Thyroid gland (tissue), 4 donors: ENCODE measurements around the gene SLC12A4. TPM values are rescaled to one million over a fixed set of nuclear protein-coding genes. Genes with fewer than 3 reads are reported as not detected.

Source experiments
- DNase-seq, 2 donors: peaks; one replicate each; pipeline ENCODE4 v3.0.0-alpha.2; 2019
- H3K27ac ChIP-seq, 3 donors: fragments of 200-600 bp; sonication (generic); 1 replicate in 2 of 3; 2 replicates in 1 of 3; pipeline ENCODE4 v1.5.1; 2016 to 2019; ENCODE audit warnings: mild to moderate bottlenecking in 1 of 3, moderate library complexity in 1 of 3
- H3K27me3 ChIP-seq: fragments of 200-600 bp; sonication (generic); one replicate; pipeline ENCODE4 v1.5.1; 2019
- H3K36me3 ChIP-seq, 2 donors: fragments of 200-600 bp; sonication (generic); one replicate each; pipeline ENCODE4 v1.5.1; 2016 to 2019
- H3K4me1 ChIP-seq, 2 donors: fragments of 200-600 bp; sonication (generic); one replicate each; pipeline ENCODE4 v1.5.1; 2017 to 2019
- H3K4me3 ChIP-seq, 3 donors: fragments of 200-600 bp; sonication (generic); replicated peaks in 1 of 3; 1 replicate in 2 of 3; 2 replicates in 1 of 3; pipeline ENCODE4 v1.5.1; 2016; ENCODE audit warnings: mild to moderate bottlenecking in 1 of 3
- H3K9me3 ChIP-seq: fragments of 200-600 bp; sonication (generic); one replicate; pipeline ENCODE4 v1.5.1; 2017
- POLR2A ChIP-seq, 2 donors: fragments of 450-650 bp; IDR thresholded peaks; one replicate each; pipeline ENCODE4 v1.6.1; 2017; ENCODE audit warnings: antibody characterized with exemption in 2 of 2, mild to moderate bottlenecking in 2 of 2, moderate library complexity in 1 of 2
- WGBS, 2 donors: methylation state at CpG; one replicate each; pipeline ENCODE4 v1.1.5; 2017; 5-methylcytosine and 5-hydroxymethylcytosine counted together
- intact Hi-C: fragments of 100-400 bp; cut with DNase I; formaldehyde crosslinking; loops from one replicate; pipeline ENCODE4 v1.15.1; 2023
- total RNA-seq, 4 donors: library from RNA; depleted of rRNA; stranded (reverse); fragments of >200 nt; gene quantifications; one replicate each; pipeline ENCODE4 v1.2.3, GENCODE V29; 2016
- TF ChIP-seq, protein P1 (sequence below), 6 experiments: fragments of 200-600 bp in 3 of 6; fragments of 450-650 bp in 3 of 6; sonication (generic) in 3 of 6; IDR thresholded peaks; one replicate each; pipeline ENCODE4 v1.5.1; 2016 to 2019; ENCODE audit warnings: antibody characterized with exemption in 6 of 6, mild to moderate bottlenecking in 2 of 6, inconsistent platforms in 1 of 6, moderate library complexity in 1 of 6

The SLC12A4 gene
- total RNA-seq, 4 donors from 2014 or later: 47.0 to 65.1 (median 51.7) TPM

DNA sequence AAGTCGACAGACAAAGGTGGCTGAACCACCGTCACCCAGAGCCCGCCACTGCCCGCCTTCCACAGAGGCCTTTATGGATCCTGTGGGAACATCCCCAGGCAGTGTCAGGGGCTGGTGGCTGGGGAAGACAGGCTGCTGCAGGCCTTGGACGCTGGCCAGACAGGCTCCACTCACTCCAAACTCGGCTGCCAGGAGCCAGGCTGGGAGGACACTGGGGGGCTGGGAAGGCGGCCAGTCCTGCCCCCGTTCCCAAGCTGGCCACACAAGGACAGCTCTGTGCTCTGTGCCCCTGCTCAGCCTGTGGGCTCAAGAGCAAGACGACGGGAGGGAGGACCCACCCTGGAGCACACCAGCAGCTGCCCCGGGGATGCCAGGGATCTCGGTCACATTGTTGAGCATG, 17.0 kb downstream of the SLC12A4 start:
- H3K27ac ChIP-seq: no peak overlapping the region
- intact Hi-C loops: no loop called here
- H3K4me1 ChIP-seq: peaks cover 0 to 5% of the 10 kb centered on the region in 2 donors
- no peaks in the 10 kb centered on the region for H3K9me3 ChIP-seq
- WGBS, 2 donors: 47 to 58% methylated on average over 6 to 8 of the region's 12 CpGs
- no peaks in the 10 kb centered on the region for H3K27me3 ChIP-seq
- TF ChIP-seq POLR2A (IDR thresholded peaks at IDR 0.05): no peak
- TF ChIP-seq, protein P1, sequence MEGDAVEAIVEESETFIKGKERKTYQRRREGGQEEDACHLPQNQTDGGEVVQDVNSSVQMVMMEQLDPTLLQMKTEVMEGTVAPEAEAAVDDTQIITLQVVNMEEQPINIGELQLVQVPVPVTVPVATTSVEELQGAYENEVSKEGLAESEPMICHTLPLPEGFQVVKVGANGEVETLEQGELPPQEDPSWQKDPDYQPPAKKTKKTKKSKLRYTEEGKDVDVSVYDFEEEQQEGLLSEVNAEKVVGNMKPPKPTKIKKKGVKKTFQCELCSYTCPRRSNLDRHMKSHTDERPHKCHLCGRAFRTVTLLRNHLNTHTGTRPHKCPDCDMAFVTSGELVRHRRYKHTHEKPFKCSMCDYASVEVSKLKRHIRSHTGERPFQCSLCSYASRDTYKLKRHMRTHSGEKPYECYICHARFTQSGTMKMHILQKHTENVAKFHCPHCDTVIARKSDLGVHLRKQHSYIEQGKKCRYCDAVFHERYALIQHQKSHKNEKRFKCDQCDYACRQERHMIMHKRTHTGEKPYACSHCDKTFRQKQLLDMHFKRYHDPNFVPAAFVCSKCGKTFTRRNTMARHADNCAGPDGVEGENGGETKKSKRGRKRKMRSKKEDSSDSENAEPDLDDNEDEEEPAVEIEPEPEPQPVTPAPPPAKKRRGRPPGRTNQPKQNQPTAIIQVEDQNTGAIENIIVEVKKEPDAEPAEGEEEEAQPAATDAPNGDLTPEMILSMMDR (IDR thresholded peaks at IDR 0.05): no peak
- peaks cover 68 to 73% of the 10 kb centered on the region in 2 donors for H3K36me3 ChIP-seq
- DNase-seq: no peak
- H3K4me3 ChIP-seq: no peak overlapping the region

DNA sequence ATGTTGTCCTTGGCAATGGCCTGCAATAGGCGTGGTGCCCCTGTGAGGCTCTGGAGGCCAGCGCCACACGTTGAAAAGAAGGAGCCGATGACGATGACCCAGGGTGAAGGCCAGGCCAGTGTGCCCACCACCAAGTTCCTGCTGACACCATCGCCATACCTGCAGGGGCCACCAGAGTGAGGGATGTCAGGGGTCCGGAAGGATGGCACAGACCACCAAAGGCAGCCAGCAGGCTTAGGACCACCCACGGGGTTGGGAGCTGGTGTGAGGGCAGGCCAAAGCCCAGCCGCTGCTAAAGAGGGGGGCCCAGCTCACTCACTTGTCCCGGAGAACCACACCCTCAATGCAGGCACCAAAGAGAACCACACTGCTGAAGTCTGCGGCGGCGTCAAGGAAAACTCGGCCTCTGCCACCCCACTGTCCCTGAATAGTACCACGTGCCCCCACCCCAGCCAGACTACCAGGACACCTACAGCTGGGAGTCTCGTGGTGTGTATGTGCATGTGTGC, 18.0 kb downstream of the SLC12A4 start:
- 88 to 90% methylated on average over 9 to 12 of the region's 16 CpGs for WGBS, 2 donors

DNA sequence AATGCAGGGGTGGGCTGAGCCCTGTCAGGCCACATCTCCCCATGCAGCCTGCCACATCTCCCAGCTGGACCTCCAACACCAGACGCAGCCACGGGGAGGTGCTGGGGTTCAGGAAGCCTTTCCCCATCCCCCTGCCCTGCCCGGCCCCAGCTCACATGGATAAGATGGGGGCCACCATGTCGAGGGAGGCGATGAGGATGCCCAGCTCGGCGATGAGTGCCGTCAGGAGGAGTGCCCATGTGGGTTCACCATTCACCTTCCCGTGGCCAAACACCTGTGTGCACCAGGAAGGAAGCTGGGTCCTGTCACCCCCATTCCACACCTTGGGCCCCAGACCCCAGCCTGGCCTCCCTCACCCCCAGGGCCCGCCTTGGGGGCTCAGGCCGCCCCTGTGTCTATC, 18.8 kb downstream of the SLC12A4 start:
- Histone ChIP-seq H3K36me3 (peaks cover 77 to 85% of the 10 kb centered on the region in 2 donors), H3K4me1 (peaks cover 0 to 5% of the 10 kb centered on the region in 2 donors), H3K27me3 (no peaks in the 10 kb centered on the region), H3K9me3 (no peaks in the 10 kb centered on the region), H3K27ac (no peak overlapping the region), H3K4me3 (no peak overlapping the region)
- TF ChIP-seq POLR2A (IDR thresholded peaks at IDR 0.05): no peak
- TF ChIP-seq, protein P1 (IDR thresholded peaks at IDR 0.05): no peak
- DNase-seq: no peak
- 97 to 100% methylated on average over 2 to 10 of the region's 11 CpGs for WGBS, 2 donors
- intact Hi-C loops: loop anchor here (5.0 kb wide), 1 partner anchor 407 kb away; no protein-coding TSS in a partner anchor

More for the DNA sequence above, 18.0 kb downstream of the SLC12A4 start:
- intact Hi-C loops: no loop called here
- Histone ChIP-seq H3K27ac (no peak overlapping the region), H3K4me1 (peaks cover 0 to 5% of the 10 kb centered on the region in 2 donors), H3K4me3 (no peak overlapping the region), H3K36me3 (peaks cover 73 to 84% of the 10 kb centered on the region in 2 donors), H3K9me3 (no peaks in the 10 kb centered on the region), H3K27me3 (no peaks in the 10 kb centered on the region)
- no peak for DNase-seq
- TF ChIP-seq POLR2A (IDR thresholded peaks at IDR 0.05): no peak
- TF ChIP-seq, protein P1 (IDR thresholded peaks at IDR 0.05): no peak

- 93 to 94% methylated on average over 15 of the region's 15 CpGs for WGBS, 2 donors
- DNase-seq: no peak
- no peak for TF ChIP-seq POLR2A (IDR thresholded peaks at IDR 0.05)
- TF ChIP-seq, protein P1 (IDR thresholded peaks at IDR 0.05): no peak
- Histone ChIP-seq H3K27ac (no peak overlapping the region), H3K27me3 (no peaks in the 10 kb centered on the region), H3K4me3 (no peak overlapping the region), H3K9me3 (no peaks in the 10 kb centered on the region), H3K4me1 (peaks cover 0 to 6% of the 10 kb centered on the region in 2 donors), H3K36me3 (peaks cover 69 to 81% of the 10 kb centered on the region in 2 donors)
- intact Hi-C loops: loop anchor here (5.0 kb wide), 1 partner anchor 406 kb away; no protein-coding TSS in a partner anchor
These were observed 20.4 kb downstream of the SLC12A4 start for GRCh38 chr16:67948015-67948414.

DNA sequence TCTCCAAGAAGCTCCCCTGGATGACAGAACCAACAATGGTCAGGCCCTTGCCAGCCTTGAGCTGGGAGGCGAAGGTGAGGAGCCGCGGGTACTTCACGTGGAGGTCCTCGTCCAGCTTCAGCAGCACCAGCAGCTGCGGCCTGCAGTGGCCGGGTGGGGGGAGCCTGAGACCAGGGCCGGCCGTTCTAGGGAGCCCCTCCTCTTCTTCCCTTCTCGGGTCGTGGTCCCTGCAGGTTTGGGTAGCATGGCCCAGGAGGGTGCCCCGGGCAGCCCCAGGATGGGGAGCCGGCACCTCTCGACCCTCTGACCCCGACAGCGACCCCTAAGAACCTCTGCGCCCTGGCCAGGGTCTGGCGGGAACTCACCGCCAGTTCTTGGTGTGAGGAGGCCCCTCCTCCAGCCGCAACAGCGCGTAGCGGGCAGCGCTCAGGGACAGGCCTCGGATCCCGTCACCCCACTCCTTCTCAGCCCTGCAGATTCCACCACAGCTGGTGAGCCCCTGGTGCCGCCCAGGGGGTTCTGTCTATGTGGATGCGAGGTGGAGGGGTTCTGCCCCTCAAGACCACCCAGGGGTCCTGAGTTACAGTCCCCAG, 21.4 kb downstream of the SLC12A4 start:
- no peak for DNase-seq
- Histone ChIP-seq H3K36me3 (peaks cover 73 to 80% of the 10 kb centered on the region in 2 donors), H3K27ac (no peak overlapping the region), H3K4me1 (peaks cover 0 to 14% of the 10 kb centered on the region in 2 donors), H3K4me3 (no peak overlapping the region), H3K9me3 (no peaks in the 10 kb centered on the region), H3K27me3 (no peaks in the 10 kb centered on the region)
- TF ChIP-seq POLR2A (IDR thresholded peaks at IDR 0.05): no peak
- TF ChIP-seq, protein P1 (IDR thresholded peaks at IDR 0.05): no peak
- 90 to 97% methylated on average over 16 to 28 of the region's 28 CpGs for WGBS, 2 donors
- intact Hi-C loops: loop anchor here (5.0 kb wide), 1 partner anchor 405 kb away; no protein-coding TSS in a partner anchor
